ENCODE results near the gene MED15. TPM values are rescaled to one million over a fixed set of nuclear protein-coding genes. Genes with fewer than 3 reads are reported as not detected.

Gene MED15
- total RNA-seq, 1 experiment from 2014 or later = 14.7 TPM

- Histone ChIP-seq H3K36me3 (no peaks in the 10 kb centered on the region; the same call in 1 of the 2 replicates), H3K4me1 (peaks cover 12% of the 10 kb centered on the region; the same call in 1 of the 2 replicates), H3K4me3 (no peak overlapping the region), H3K27ac (no peak overlapping the region), H3K27me3 (no peaks in the 10 kb centered on the region), H3K9me3 (replicated peaks) (no peaks in the 10 kb centered on the region)
- no peak for DNase-seq
Measured at GRCh38 chr22:20510811-20511577, 3.6 kb downstream of the MED15 start.

- no peak overlapping the region for H3K4me3 ChIP-seq
- H3K4me1 ChIP-seq = peaks cover 12% of the 10 kb centered on the region; the same call in 1 of the 2 replicates
- DNase-seq = no peak
- no peaks in the 10 kb centered on the region for H3K27me3 ChIP-seq
- no peaks in the 10 kb centered on the region; the same call in 1 of the 2 replicates for H3K36me3 ChIP-seq
- no peaks in the 10 kb centered on the region for H3K9me3 ChIP-seq (replicated peaks)
- no peak overlapping the region for H3K27ac ChIP-seq
Measured at GRCh38 chr22:20511578-20512229, 4.3 kb downstream of the MED15 start.

GRCh38 chr22:20514658-20515406 is 7.4 kb downstream of the MED15 start:
- H3K4me3 ChIP-seq = no peak overlapping the region
- H3K27ac ChIP-seq = no peak overlapping the region
- no peaks in the 10 kb centered on the region for H3K9me3 ChIP-seq (replicated peaks)
- DNase-seq = no peak
- peaks cover 5% of the 10 kb centered on the region for H3K36me3 ChIP-seq
- H3K27me3 ChIP-seq = no peaks in the 10 kb centered on the region
- H3K4me1 ChIP-seq = no peaks in the 10 kb centered on the region; the same call in 1 of the 2 replicates

- H3K4me3 ChIP-seq = no peak overlapping the region
- no peaks in the 10 kb centered on the region for H3K4me1 ChIP-seq
- DNase-seq = no peak
- no peak overlapping the region for H3K27ac ChIP-seq
- no peaks in the 10 kb centered on the region for H3K27me3 ChIP-seq
- no peaks in the 10 kb centered on the region for H3K9me3 ChIP-seq (replicated peaks)
- H3K36me3 ChIP-seq = peaks cover 13% of the 10 kb centered on the region
Measured at GRCh38 chr22:20516399-20516798, 9.0 kb downstream of the MED15 start.

GRCh38 chr22:20517422-20517821 is 10.0 kb downstream of the MED15 start:
- no peaks in the 10 kb centered on the region for H3K4me1 ChIP-seq
- DNase-seq = no peak
- H3K36me3 ChIP-seq = peaks cover 13% of the 10 kb centered on the region
- H3K9me3 ChIP-seq (replicated peaks) = no peaks in the 10 kb centered on the region
- H3K27ac ChIP-seq = no peak overlapping the region
- H3K27me3 ChIP-seq = no peaks in the 10 kb centered on the region
- H3K4me3 ChIP-seq = no peak overlapping the region

- H3K27me3 ChIP-seq = no peaks in the 10 kb centered on the region
- no peak overlapping the region for H3K4me3 ChIP-seq
- no peaks in the 10 kb centered on the region for H3K9me3 ChIP-seq (replicated peaks)
- H3K36me3 ChIP-seq = peaks cover 13% of the 10 kb centered on the region
- no peak for DNase-seq
- no peaks in the 10 kb centered on the region for H3K4me1 ChIP-seq
- H3K27ac ChIP-seq = no peak overlapping the region
Measured at GRCh38 chr22:20517841-20518592, 10.6 kb downstream of the MED15 start.

GRCh38 chr22:20519558-20519957 is 12.1 kb downstream of the MED15 start:
- DNase-seq = no peak
- Histone ChIP-seq H3K9me3 (replicated peaks) (no peaks in the 10 kb centered on the region), H3K4me1 (no peaks in the 10 kb centered on the region), H3K27ac (no peak overlapping the region), H3K27me3 (no peaks in the 10 kb centered on the region), H3K36me3 (peaks cover 18% of the 10 kb centered on the region), H3K4me3 (no peak overlapping the region)

GRCh38 chr22:20520093-20520511 is 12.7 kb downstream of the MED15 start:
- DNase-seq = no peak
- Histone ChIP-seq H3K27me3 (no peaks in the 10 kb centered on the region), H3K27ac (no peak overlapping the region), H3K9me3 (replicated peaks) (no peaks in the 10 kb centered on the region), H3K4me3 (no peak overlapping the region), H3K36me3 (peaks cover 18% of the 10 kb centered on the region), H3K4me1 (no peaks in the 10 kb centered on the region)

GRCh38 chr22:20522134-20523004 is 15.0 kb downstream of the MED15 start:
- H3K4me3 ChIP-seq = no peak overlapping the region
- H3K9me3 ChIP-seq (replicated peaks) = no peaks in the 10 kb centered on the region
- no peaks in the 10 kb centered on the region for H3K4me1 ChIP-seq
- no peak for DNase-seq
- no peaks in the 10 kb centered on the region for H3K27me3 ChIP-seq
- H3K36me3 ChIP-seq = peaks cover 24% of the 10 kb centered on the region
- no peak overlapping the region for H3K27ac ChIP-seq

- peaks cover 29% of the 10 kb centered on the region for H3K36me3 ChIP-seq
- H3K4me1 ChIP-seq = no peaks in the 10 kb centered on the region
Measured at GRCh38 chr22:20523086-20523983, 15.9 kb downstream of the MED15 start.

GRCh38 chr22:20524004-20524481 is 16.6 kb downstream of the MED15 start:
- peaks cover 30% of the 10 kb centered on the region for H3K36me3 ChIP-seq
- no peak for DNase-seq

More at GRCh38 chr22:20523086-20523983, 15.9 kb downstream of the MED15 start:
- Histone ChIP-seq H3K9me3 (replicated peaks) (no peaks in the 10 kb centered on the region), H3K27ac (no peak overlapping the region), H3K4me3 (no peak overlapping the region), H3K27me3 (no peaks in the 10 kb centered on the region)
- no peak for DNase-seq

GRCh38 chr22:20525048-20525447 is 17.6 kb downstream of the MED15 start:
- DNase-seq = no peak
- Histone ChIP-seq H3K27ac (no peak overlapping the region), H3K36me3 (peaks cover 26% of the 10 kb centered on the region), H3K4me3 (no peak overlapping the region), H3K9me3 (replicated peaks) (no peaks in the 10 kb centered on the region), H3K4me1 (no peaks in the 10 kb centered on the region), H3K27me3 (no peaks in the 10 kb centered on the region)

More at GRCh38 chr22:20524004-20524481, 16.6 kb downstream of the MED15 start:
- Histone ChIP-seq H3K27ac (no peak overlapping the region), H3K9me3 (replicated peaks) (no peaks in the 10 kb centered on the region), H3K4me1 (no peaks in the 10 kb centered on the region), H3K27me3 (no peaks in the 10 kb centered on the region), H3K4me3 (no peak overlapping the region)

- Histone ChIP-seq H3K9me3 (replicated peaks) (no peaks in the 10 kb centered on the region), H3K27me3 (no peaks in the 10 kb centered on the region), H3K4me1 (peaks cover 10% of the 10 kb centered on the region), H3K27ac (no peak overlapping the region), H3K4me3 (no peak overlapping the region), H3K36me3 (peaks cover 19% of the 10 kb centered on the region; the same call in 1 of the 2 replicates)
- no peak for DNase-seq
Measured at GRCh38 chr22:20526305-20526627, 18.9 kb downstream of the MED15 start.

Data from SJCRH30 (cell line).